ENCODE data around the gene DHX35.

DNA sequence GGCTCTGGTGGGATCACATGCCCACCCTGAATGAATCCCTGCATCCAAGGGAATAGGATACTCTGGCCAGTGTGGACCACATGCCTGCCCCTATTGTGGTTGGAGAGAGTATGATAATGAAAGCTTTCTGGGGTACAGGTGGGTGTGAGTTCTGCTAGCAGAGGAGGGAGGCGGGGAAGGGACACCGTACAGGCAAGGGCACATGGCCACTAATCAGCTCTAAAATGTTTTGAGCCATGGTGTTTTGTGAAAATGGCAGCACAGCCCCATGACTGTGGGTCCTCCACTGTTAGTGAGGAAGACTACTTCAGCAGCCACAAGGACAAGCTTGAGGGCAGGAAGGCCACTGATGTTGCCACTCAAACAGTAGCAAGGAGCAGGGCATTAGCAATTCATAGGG lies 11.9 kb upstream of the DHX35 start:
- TF ChIP-seq POLR2A (IDR thresholded peaks at IDR 0.05; ENCODE audit: low read length) (no peak), GATA1 (IDR thresholded peaks at IDR 0.05; ENCODE audit: low read depth, low read length) (no peak)
